ENCODE results near the gene KDM2B.

GRCh38 chr12:121535150-121536053, 45.4 kb downstream of the KDM2B start:
- TF ChIP-seq CTCF (IDR thresholded peaks at IDR 0.05) (no peak), EZH2 (IDR thresholded peaks at IDR 0.05; ENCODE audit: borderline replicate concordance, insufficient read depth, low read depth, low read length, poor library complexity, severe bottlenecking) (no peak)
